Measurements from ENCODE around the gene STRC.
"Not testable (repeated sequence)": the region's sequence is repeated elsewhere in the genome, so short reads cannot be mapped to it uniquely, and the experiment has no call there.

Gene STRC

GRCh38 chr15:43562753-43563152 is 55.8 kb downstream of the STRC start:
- DNase-seq = not testable (repeated sequence)

- no peak for DNase-seq
Observed at GRCh38 chr15:43552986-43553385, 65.6 kb downstream of the STRC start.

GRCh38 chr15:43552256-43552655 is 66.3 kb downstream of the STRC start:
- no peak for DNase-seq

GRCh38 chr15:43550527-43551363 is 67.9 kb downstream of the STRC start:
- DNase-seq = no peak

All from hematopoietic multipotent progenitor cell treated with erythropoietin and hydrocortisone succinate and interleukin-3 and kit ligand, for 4 days (in vitro differentiated cells).